LHCN-M2 (cell line): ENCODE data around the gene DCTN1. TPM values are rescaled to one million over a fixed set of nuclear protein-coding genes. Genes with fewer than 3 reads are reported as not detected.

Source experiments
- DNase-seq: peaks from one replicate; pipeline ENCODE4 v3.0.0-alpha.2; 2012; ENCODE audit warnings: low read depth
- total RNA-seq: library from RNA; depleted of rRNA; stranded (reverse); fragments of >200 nt; gene quantifications from 2 replicates; pipeline ENCODE4 v1.2.3, GENCODE V29; 2014

The DCTN1 gene
- total RNA-seq, 1 experiment from 2014 or later: 126 TPM

DNA sequence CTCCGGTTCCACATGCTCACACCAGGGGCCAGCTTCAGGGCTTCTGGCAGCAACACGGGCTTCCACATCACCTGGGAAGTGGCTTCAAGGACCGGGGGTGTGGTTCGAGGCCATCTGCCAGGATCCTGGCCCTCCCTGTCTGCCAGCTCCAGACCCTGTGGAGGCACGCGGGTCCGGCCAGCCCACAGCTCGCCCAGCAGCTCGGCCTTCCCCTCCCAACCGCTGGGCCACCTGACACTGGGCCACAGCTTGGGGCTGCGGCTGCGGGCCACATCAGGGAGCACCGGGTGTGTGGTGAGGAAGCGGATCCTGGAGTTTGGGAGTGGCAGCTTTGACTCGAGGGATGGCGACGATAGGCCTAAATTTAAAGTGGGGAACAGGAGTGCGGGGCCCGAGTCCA is 34.3 kb upstream of the DCTN1 start:
- DNase-seq: no peak

DNA sequence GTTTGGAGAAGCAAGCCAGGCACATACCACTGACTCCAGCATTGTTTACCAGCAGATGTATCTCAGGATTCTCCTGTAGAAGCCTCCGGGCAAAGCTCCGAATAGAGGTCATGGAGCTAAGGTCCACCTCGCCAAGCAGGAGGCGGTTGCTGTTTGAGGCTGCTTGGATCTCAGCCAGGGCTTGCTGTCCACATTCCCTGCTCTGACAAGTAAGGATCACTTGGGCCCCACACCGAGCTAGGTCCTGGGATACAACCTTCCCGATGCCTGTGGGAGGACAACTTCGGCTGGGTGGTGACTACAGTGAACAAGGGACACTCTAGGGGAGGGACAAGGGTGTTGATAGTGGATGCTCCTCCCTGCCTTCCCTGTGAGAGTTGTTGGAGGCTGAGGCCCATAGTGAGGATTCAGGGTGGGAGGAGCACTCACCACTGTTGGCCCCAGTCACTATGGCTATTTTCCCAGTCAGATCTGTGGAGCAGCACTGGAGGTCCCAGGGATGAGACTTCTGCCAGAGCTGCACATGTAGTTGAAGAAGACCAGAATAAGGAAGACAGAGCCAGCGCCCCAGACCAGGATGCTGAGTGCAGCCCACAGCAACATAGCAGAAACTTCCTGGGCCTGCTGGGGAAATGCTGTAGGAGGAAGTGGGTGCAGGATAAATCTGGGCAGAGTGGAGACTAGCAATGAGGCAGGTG is 33.0 kb upstream of the DCTN1 start:
- DNase-seq: no peak

DNA sequence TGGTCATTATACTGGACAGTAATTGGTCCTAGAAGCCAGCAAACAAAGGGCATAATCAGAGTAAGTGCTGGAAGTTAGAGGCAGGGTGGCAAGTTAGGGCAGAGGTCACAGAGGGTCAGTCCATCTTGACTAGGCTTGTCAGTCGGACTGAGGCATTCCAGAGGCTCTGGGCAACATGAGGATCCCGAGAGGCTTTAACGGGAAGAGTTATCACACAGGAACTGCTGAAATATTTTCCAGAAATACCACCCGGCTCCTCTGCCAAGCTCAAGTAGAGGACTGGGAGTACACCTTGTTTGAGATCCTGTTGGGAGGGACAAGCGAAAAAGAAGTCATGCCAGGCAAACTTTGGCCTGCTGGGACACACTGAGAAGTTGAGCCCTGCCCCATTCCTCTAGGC is 27.6 kb upstream of the DCTN1 start:
- DNase-seq: no peak

DNA sequence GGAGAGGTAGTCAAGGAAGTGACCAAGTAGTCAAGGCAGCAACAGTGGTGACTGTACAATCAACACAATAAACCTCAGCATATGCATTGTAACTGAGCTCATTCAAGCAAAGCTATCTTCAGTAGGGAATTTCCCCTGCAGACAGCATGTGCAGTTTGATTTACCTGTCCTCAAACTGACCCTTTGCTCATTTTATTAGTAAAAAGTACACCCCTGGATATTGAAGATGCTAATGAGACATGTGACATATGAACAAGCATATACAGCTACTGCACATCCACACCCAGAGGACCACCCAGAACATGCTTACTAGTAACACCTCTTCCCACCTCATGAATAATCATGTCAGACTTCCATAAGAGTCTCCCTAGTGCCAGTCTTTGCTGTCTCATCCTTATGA is 25.9 kb upstream of the DCTN1 start:
- DNase-seq: no peak

DNA sequence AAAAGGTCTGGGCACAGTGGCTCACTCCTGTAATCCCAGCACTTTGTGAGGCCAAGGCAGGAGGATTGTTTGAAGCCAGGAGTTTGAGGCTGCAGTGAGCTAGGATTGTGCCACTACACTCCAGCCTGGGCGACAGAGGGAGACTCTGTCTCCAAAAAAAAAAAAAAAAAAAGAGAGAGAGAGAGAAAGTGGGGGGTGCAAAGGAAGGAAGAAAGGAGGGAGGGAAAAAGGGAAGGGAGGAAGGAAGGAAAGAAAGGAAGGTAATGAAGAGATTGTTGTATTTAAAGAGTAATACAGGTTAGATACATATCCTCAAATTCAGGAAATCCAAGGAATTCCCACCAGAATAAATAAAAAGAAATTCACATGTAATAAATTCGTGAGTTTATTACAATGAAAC is 21.8 kb upstream of the DCTN1 start:
- no peak for DNase-seq

DNA sequence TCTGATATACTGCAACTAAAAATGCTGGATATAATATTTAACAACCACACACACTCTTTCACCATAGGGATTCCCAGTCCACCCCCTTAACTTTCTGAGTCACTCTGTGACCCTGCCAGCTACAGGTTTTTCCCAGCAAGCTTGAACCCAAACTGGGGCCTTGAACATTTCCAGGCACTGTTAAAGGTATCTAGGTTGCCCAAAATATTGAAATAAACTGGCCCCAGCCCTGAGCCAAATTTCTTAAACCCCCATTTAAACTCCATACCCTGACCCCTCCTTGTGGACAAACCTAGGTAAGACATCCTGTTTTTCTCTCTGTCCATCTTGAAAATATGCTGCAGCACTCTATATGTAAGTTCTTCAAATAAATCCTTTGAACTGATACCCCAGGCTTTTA is 19.7 kb upstream of the DCTN1 start:
- DNase-seq: no peak

DNA sequence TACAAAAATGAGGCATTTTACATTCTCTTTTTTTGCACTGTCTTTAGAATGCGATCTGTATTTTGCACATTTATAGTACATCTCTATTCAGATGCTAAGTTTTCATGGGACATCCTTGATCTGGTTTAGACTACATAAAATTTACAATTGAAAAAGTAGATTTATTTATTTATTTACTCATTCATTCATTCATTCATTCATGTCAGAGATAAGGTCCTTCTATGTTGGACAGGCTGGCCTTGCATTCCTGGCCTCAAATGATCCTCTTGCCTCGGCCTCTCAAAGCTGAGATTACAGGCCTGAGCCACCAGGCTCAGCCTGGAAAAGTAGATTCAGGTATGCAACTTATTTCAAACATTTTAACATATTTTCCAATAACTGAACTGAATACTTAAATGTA is 16.0 kb upstream of the DCTN1 start:
- DNase-seq: no peak

DNA sequence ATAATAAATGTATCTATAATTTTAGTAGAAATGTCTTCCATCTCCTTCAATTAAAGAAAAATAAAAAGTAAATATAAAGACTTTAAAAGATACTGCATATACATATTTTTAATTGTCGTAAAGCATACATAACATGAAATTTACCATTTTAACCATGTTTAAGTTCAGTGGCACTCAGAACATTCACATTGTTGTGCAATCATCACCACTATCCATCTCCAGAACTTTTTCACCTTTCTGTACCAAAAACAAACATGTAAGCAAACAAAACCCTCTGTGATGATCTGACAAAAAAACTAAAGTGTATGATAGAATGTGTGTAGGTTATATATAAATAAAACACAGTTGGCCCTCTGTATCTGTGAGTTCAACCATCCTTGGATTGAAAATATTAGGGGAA is 13.4 kb upstream of the DCTN1 start:
- DNase-seq: no peak

DNA sequence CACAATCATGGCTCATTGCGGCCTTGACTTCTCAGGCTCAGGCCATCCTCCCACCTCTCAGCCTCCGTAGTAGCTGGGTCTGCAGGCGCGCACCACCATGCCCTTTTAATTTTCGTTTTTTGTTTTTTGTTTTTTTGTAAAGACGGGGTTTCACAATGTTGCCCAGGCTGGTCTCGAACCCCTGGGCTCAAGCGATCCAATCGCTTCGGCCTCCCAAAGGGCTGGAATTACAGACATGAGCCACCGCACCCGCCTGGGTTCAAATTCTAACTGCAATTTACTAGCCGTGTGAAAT is 12.3 kb upstream of the DCTN1 start:
- no peak for DNase-seq

DNA sequence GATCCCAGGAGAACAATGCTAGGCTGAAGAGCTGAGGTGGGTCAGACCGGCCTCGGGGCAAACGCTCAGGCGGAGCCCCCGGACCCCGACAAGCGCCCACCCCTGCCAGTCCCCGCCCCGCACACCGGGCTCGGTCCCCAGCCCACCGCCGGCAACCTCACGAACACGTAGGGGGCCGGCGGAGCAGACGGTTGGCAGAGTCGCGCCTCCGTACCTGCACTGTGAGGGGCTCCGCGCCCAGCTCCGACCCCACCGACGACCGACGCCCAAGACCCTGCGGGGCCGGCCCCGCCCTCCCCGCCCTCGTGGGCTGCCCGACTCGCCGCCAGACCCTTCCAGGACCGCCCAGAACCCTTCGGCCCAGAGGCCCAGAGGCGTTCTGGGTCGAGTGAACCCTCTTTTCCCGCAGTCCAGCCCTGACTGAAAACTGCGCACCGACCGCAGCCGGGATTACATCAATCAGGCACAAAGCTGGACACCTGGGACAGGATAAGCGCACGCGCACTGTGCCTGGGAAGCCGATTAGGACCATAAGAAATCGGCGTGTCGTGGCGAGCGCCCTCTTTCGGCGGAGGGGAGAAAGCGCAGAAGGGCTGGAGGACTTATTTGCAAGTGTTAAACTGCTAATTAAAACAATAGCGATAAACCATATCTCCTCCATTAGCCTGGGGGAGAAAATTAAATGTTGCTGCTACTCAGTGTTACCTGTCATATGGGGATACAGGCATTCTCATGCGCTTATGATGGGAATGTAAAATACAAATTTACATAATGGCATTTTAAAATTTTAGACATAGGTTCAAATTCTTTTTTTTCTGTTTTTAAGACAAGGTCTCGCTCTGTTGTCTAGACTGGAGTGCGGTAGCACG is 11.7 kb upstream of the DCTN1 start:
- peak; percentile 83 for DNase-seq

DNA sequence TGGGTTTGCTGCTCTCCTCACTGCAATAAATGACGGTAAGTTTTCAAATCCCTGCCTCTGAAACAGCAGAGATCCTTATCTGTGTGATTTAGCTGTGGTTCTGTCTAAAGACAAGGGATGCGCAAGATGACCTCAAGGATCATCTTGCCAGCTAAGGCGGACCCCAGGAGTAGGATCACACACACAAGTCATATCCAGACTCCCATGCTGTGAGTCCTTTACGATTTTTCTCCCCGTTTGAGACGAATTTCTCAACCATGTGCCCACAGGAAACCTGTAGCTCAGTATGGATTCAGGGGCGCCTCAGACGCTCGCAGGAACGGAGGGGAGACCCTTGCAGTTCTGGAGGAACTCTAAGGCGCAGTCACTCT is 11.1 kb upstream of the DCTN1 start:
- DNase-seq: peak; percentile 24

DNA sequence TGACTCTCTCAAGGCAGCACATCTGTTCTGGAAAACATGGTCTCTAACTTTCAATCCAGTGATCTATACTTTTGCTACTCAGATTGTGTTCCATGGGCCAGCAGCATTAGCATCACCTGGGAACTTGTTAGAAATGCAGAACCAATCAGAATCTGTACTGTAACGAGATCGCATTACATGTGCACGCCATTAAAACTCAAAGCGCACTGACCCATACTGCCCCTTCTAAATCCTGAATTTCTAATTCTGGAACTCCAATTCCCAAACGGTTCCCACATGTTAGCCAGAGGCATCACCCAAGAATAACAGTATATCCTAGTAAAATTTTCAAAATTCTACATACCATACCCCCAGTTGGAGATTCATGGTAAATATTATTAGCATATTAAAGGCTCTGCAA is 10.5 kb upstream of the DCTN1 start:
- no peak for DNase-seq

DNA sequence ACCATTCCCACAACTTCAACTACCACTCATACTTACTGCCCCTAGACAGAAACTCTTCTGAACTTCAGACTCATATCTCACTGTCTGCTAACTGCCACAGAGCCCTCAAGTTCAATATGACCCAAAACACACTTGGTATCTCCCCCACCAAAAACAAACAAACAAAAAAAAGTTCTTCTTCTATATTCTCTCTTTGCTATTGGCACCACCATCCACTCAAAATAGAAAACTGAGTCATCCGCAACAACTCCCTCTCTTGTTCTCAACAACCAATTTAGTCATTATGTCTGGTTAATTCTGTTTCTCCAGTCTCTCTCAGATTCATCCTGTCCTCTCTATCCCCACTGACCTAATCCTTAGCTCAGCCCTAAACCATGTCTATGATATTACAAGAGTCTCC is 7.2 kb upstream of the DCTN1 start:
- DNase-seq: peak; percentile 59

DNA sequence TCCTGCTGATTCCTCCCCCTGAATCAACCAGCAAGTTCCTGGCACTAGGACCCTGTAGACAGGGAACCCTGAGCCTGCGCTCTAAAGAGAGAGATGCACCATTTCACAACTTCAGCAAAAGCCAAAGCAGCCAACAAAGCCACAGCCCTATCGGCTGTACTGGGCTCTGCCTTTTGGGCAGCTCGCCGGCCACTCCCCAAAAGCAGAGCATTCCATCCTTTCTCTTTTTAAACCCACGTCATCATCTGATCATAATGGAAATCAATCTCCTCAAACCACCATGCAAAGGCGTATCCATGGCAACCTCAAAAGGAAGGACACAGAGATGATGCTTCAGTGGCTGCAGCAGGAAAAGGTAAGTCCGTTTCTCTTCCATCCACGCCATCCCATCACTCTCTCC is 5.3 kb upstream of the DCTN1 start:
- no peak for DNase-seq

DNA sequence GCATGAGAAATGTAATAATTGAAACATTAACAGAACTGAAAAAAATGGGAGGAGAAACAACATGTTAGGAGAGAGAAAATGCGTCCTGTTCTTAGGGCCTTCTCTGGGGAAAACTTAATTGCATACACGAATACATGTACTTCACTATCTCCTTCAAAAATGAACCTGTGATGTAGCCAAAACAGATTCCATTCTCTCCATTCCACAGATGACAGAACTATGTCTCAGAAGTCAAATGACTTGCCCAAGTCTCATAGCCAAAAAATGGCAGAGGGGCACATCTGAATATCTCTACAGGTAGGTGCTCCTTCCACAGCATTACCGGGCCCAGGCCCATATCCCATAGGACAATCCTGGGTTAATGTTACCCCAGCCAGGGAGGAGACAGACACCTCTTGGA is 3.9 kb upstream of the DCTN1 start:
- no peak for DNase-seq

DNA sequence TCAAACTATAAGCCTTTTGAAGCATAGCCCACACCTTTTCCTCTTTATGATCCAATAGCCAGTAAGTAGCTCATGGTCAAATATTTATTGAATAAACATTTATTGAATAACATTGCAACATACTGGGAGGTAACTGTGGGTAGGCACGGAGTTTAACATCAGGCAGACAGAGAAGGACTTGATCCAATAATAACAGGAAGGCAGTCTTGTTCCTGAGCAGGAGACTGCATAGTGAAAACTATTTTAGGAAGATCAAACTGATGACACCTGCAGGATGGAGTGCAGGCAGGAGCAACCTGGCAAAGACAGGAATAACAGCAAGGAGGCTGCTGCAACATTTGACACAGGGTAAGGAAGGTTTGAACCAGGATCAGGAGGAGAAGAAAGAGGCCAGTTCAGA is 3.1 kb upstream of the DCTN1 start:
- DNase-seq: no peak

DNA sequence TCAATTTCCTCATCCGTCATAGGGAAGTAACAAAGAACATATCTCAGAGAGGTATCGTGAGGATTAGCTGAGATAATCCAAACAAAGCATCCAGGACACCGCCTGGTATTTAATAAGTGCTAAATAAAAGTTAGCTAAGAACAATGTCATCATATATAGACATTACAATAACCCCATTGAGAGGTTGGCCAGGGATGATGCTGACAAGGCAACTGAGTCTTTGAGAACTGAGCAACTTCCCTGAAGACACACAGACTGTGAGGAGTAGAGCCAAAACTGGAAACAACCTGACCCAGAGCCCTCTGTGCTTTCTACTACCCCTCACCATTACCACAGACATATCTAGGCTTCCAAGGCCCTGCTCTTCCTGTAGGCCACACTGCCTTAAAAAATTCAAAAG is 1.6 kb upstream of the DCTN1 start:
- DNase-seq: no peak

DNA sequence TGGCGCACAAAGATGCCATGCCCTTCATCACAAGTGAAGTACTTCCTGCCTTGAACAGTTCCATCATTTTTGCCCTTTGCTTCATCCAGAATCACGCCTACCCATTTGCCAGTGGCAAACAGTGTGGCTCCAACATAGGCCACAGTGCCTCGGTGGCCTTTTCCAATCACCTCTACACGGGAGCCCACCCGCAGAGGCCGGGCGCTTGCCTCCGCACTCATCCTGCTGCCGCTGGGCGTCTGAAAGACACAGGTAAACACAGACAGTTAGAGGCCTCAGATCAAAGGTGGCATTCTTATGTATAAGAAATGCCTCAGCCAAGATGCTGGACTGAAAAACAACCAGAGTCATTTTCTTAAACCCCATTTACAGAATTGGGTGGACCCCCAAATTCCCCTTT is 2.1 kb downstream of the DCTN1 start:
- DNase-seq: no peak

DNA sequence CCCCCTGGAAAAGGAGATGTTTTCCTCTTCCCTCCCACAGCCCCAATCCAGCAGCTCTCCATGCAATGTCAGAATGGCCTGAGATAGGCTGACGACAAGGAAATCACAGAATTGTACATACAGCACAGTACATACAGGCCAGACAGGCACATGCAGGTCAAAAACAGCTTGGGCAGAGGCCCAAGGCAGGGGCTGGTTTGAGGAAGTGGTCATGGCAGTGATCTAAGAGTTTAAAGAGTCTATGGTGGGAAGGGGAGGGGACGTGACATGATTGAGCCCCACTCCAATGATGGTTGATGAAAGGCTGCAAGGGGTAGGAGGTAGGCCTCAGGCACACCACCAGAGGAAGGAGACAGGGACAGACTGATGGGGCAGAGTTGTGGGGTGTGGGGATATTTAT is 4.3 kb downstream of the DCTN1 start:
- DNase-seq: no peak

DNA sequence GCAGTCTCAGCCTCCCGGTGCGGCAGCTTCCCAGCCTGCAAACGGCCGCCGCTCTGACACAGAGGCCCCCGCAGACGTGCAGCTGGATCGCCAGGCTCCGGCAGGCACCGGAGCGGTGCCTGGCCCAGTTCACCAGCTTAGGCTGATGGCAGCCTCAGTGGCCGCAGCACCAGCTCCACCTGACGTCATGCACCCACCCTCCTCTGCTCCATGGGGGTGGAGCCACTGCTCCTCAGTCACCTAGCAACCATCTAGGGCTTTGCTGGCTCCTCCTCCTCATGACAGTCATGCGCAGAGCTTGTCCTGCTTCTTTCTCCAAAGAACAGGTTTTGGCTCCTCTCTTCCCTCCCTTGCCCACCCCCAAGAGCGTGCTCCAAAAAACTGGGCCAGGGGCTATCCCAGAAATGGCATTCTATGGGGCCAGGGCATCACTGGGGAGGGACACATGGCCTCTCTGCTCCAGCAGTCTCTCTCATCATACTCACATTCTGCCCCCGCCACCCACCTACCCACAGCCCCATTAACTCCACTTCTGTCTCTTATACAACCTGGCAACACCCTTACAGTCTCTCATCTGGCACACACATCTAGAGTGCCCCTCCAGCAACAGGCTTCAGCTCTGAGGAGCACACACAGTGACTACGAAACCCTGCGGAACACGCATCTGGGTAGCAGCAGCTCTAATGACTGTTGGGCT is 5.5 kb downstream of the DCTN1 start:
- peak; percentile 46 for DNase-seq

DNA sequence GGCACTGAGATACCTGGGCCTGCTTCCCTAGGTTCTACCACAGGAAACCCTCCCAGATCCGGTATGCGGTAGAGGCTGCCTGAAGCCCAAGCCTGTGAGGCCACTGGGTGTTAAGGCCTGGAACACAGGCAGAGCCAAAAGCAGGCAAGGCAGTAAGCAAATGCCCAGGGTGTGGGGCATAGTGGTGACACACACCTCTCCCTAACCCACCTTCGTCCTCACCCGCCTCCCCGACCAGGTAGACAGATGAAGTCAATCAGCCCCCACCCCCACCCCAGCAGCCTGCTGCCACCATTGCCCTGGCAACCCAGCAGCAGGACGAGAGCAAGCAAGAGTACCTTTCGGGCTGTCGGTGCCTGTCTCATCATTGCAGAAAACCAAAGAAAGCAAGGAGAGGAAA is 6.1 kb downstream of the DCTN1 start:
- no peak for DNase-seq

DNA sequence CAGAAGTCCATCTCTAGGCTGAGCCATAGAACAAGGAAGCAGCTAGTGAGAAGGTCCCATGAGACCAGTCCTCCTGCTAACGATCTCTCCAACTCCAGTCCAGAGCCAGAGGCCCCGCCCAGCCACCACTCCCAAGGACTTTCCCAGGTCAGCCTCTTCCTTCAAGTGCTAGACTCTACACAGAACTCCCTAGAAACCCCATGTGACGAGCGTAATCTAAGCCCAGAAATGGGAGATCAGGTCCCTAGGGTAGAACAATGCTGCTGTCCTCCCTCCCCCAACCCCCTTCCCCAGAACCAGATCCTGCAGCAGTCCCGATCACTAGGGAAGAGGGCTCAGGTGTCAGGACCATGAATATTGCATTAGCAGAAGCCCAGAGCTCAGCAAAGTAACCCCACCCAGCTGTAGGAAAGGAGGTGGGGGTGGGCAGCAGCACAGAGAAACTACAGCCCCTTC is 6.9 kb downstream of the DCTN1 start:
- DNase-seq: peak; percentile 12

DNA sequence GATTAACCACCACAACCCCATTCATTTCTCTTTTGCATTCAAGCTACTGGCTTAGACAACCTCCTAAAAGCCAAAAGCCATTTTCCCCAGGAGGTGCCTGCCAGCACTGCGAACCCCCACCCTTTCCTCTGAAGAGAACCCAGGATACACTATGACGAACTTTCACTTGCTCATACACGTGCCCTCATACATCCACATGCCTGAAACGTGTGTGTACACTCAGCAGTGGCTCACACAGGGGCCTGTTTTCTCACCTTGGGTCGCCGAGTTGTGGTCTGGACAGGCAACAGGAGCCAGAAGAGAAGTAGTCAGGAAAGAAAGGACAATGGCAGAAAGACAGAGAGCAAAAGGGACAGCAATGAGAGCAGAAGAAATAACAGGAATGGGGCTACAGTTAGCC is 7.4 kb downstream of the DCTN1 start:
- DNase-seq: no peak
